Measurements from ENCODE around the gene SCGB2A2. TPM values are rescaled to one million over a fixed set of nuclear protein-coding genes. Genes with fewer than 3 reads are reported as not detected.

The SCGB2A2 gene
- polyA plus RNA-seq, 1 of the 3 experiments (the other 2 are of a cell fraction): not detected

- H3K4me1 ChIP-seq (ENCODE audit: control insufficient read depth in 1 of 2, insufficient read depth in 2 of 2, low read depth in 1 of 2, low read length in 1 of 2): no peaks in the 10 kb centered on the region
- WGBS (ENCODE audit: low lambda C conversion rate): 30% methylated on average over 4 of the region's 6 CpGs
- no peak overlapping the region for H3K9ac ChIP-seq
- no peaks in the 10 kb centered on the region for H4K20me1 ChIP-seq (ENCODE audit: insufficient read depth)
- H3K27ac ChIP-seq (ENCODE audit: low read depth in 2 of 2, low read length in 1 of 2): no peak overlapping the region
- no peaks in the 10 kb centered on the region for H3K36me3 ChIP-seq (replicated peaks in 1 of 2; ENCODE audit: control insufficient read depth in 1 of 2, insufficient read depth in 2 of 2, low read length in 1 of 2)
- H3K4me2 ChIP-seq: no peak overlapping the region
- DNase-seq: no peak
- no peaks in the 10 kb centered on the region for H3K79me2 ChIP-seq (ENCODE audit: insufficient read depth)
- TF ChIP-seq CTCF (IDR thresholded peaks at IDR 0.05) (no peak), EP300 (IDR thresholded peaks at IDR 0.05; ENCODE audit: borderline replicate concordance in 1 of 2, low read depth in 1 of 2, low read length in 1 of 2) (no peak), PBX3 (IDR thresholded peaks at IDR 0.05) (no peak)
- H2AFZ ChIP-seq (ENCODE audit: low read depth): no peak overlapping the region
- ChIA-PET CTCF (interaction anchor here (0.5 kb wide), 1 partner anchor 314 kb away, joined by 3 read pairs; no protein-coding TSS in a partner anchor), POLR2A (no interaction called here)
- no peaks in the 10 kb centered on the region for H3F3A ChIP-seq (replicated peaks; ENCODE audit: insufficient read depth)
- no peaks in the 10 kb centered on the region for H3K9me2 ChIP-seq
- H3K27me3 ChIP-seq (ENCODE audit: insufficient read depth): peaks cover 5% of the 10 kb centered on the region; the same call in 1 of the 2 replicates
- H3K9me3 ChIP-seq: no peaks in the 10 kb centered on the region
- no peak overlapping the region for H3K4me3 ChIP-seq (ENCODE audit: low read depth in 2 of 2, low read length in 1 of 2)
These were observed 36.3 kb downstream of the SCGB2A2 start for GRCh38 chr11:62306227-62306626.

- no peak overlapping the region for H3K27ac ChIP-seq (ENCODE audit: low read depth in 2 of 2, low read length in 1 of 2)
- no peaks in the 10 kb centered on the region for H3K36me3 ChIP-seq (replicated peaks in 1 of 2; ENCODE audit: control insufficient read depth in 1 of 2, insufficient read depth in 2 of 2, low read length in 1 of 2)
- POLR2A ChIA-PET: no interaction called here
- no peak for TF ChIP-seq SIN3A (IDR thresholded peaks at IDR 0.05; ENCODE audit: borderline replicate concordance, low read depth, low read length)
- no peak for TF ChIP-seq POLR2AphosphoS5 (IDR thresholded peaks at IDR 0.05; ENCODE audit: low read depth, low read length)
- no peak for TF ChIP-seq TEAD4 (IDR thresholded peaks at IDR 0.05; ENCODE audit: borderline replicate concordance, insufficient read depth)
- TF ChIP-seq CTCF (IDR thresholded peaks at IDR 0.05): no peak
- no peak for TF ChIP-seq USF2 (IDR thresholded peaks at IDR 0.05; ENCODE audit: borderline replicate concordance, low read depth, low read length)
- no peak for TF ChIP-seq ZBTB33 (IDR thresholded peaks at IDR 0.05; ENCODE audit: borderline replicate concordance, low read depth)
- no peak for TF ChIP-seq NRF1 (IDR thresholded peaks at IDR 0.05; ENCODE audit: low read depth, low read length)
- no peak for TF ChIP-seq GABPA (IDR thresholded peaks at IDR 0.05; ENCODE audit: low read depth)
- no peak for TF ChIP-seq RCOR1 (IDR thresholded peaks at IDR 0.05; ENCODE audit: low read length)
- TF ChIP-seq USF1 (IDR thresholded peaks at IDR 0.05; ENCODE audit: borderline replicate concordance, low read depth): no peak
- no peak for TF ChIP-seq FOXM1 (IDR thresholded peaks at IDR 0.05; ENCODE audit: low read depth)
- no peak for TF ChIP-seq EP300 (IDR thresholded peaks at IDR 0.05; ENCODE audit: borderline replicate concordance in 1 of 2, low read depth in 1 of 2, low read length in 1 of 2)
- no peak for TF ChIP-seq GATA2 (CRISPR knock-in tag; IDR thresholded peaks at IDR 0.05)
- TF ChIP-seq TAF1 (IDR thresholded peaks at IDR 0.05; ENCODE audit: borderline replicate concordance, low read depth, low read length): no peak
- TF ChIP-seq CHD2 (IDR thresholded peaks at IDR 0.05; ENCODE audit: low read length, partially characterized antibody): no peak
- TF ChIP-seq MXI1 (IDR thresholded peaks at IDR 0.05; ENCODE audit: low read depth, low read length): no peak
These were observed 38.0 kb downstream of the SCGB2A2 start for GRCh38 chr11:62307950-62308349.

More at GRCh38 chr11:62307950-62308349, 38.0 kb downstream of the SCGB2A2 start:
- Histone ChIP-seq H4K20me1 (ENCODE audit: insufficient read depth) (no peaks in the 10 kb centered on the region), H2AFZ (ENCODE audit: low read depth) (no peak overlapping the region), H3K9me3 (no peaks in the 10 kb centered on the region), H3K4me3 (ENCODE audit: low read depth in 2 of 2, low read length in 1 of 2) (no peak overlapping the region), H3K4me2 (no peak overlapping the region), H3K9me2 (no peaks in the 10 kb centered on the region), H3K4me1 (ENCODE audit: control insufficient read depth in 1 of 2, insufficient read depth in 2 of 2, low read depth in 1 of 2, low read length in 1 of 2) (no peaks in the 10 kb centered on the region), H3F3A (replicated peaks; ENCODE audit: insufficient read depth) (no peaks in the 10 kb centered on the region), H3K27me3 (ENCODE audit: insufficient read depth) (peaks cover 19% of the 10 kb centered on the region), H3K79me2 (ENCODE audit: insufficient read depth) (no peaks in the 10 kb centered on the region), H3K9ac (no peak overlapping the region)
- DNase-seq: no peak
- CTCF ChIA-PET: no interaction called here
